Mesenchymal stem cell (in vitro differentiated cells and primary cell): ENCODE results near the gene SEMA4D.

Experiments
- DNase-seq: peaks from one replicate; pipeline ENCODE4 v3.0.0-alpha.2; 2013
- H2AFZ ChIP-seq: one replicate; pipeline ENCODE4 v1.6.1; 2013; ENCODE audit warnings: low read depth, mild to moderate bottlenecking, control low read depth, inconsistent platforms, low read length, moderate library complexity
- H2AK5ac ChIP-seq: 2 replicates; pipeline ENCODE4 v1.6.1; 2013; ENCODE audit warnings: low read length, moderate library complexity, mild to moderate bottlenecking, inconsistent platforms; ENCODE audit not compliant: severe bottlenecking
- H2BK120ac ChIP-seq: one replicate; pipeline ENCODE4 v1.6.1; 2013; ENCODE audit warnings: low read depth, mild to moderate bottlenecking, inconsistent platforms, low read length, moderate library complexity
- H2BK12ac ChIP-seq, 2 experiments: one replicate each; pipeline ENCODE4 v1.6.1; 2013; ENCODE audit warnings: inconsistent platforms in 2 of 2, low read length in 2 of 2, mild to moderate bottlenecking in 2 of 2, moderate library complexity in 2 of 2, control low read depth in 1 of 2
- H2BK15ac ChIP-seq: one replicate; pipeline ENCODE4 v1.6.1; 2013; ENCODE audit warnings: mild to moderate bottlenecking, low read depth, inconsistent platforms; ENCODE audit not compliant: poor library complexity, severe bottlenecking
- H2BK5ac ChIP-seq: 2 replicates; pipeline ENCODE4 v1.6.1; 2013; ENCODE audit warnings: low read depth, mild to moderate bottlenecking, low read length, control low read depth, inconsistent platforms; ENCODE audit not compliant: poor library complexity, severe bottlenecking
- H3K14ac ChIP-seq, 2 experiments: one replicate each; pipeline ENCODE4 v1.6.1; 2013; ENCODE audit warnings: inconsistent platforms in 2 of 2, low read length in 2 of 2, control low read depth in 1 of 2, mild to moderate bottlenecking in 1 of 2, moderate library complexity in 1 of 2
- H3K18ac ChIP-seq, 2 experiments: one replicate each; pipeline ENCODE4 v1.6.1; 2013; ENCODE audit warnings: inconsistent platforms in 2 of 2, low read length in 2 of 2, control low read depth in 1 of 2, low read depth in 1 of 2, mild to moderate bottlenecking in 1 of 2
- H3K23ac ChIP-seq, 2 experiments: one replicate each; pipeline ENCODE4 v1.6.1; 2013; ENCODE audit warnings: inconsistent platforms in 2 of 2, low read length in 2 of 2, mild to moderate bottlenecking in 2 of 2, moderate library complexity in 2 of 2, control low read depth in 1 of 2
- H3K27ac ChIP-seq: 2 replicates; pipeline ENCODE4 v1.5.1; 2013; ENCODE audit warnings: mild to moderate bottlenecking, moderate library complexity, low read length, control low read depth, inconsistent platforms; ENCODE audit not compliant: poor library complexity, severe bottlenecking
- H3K27me3 ChIP-seq, 2 experiments: 2 replicates each; pipeline versions ENCODE4 v1.6.1 to v1.7.0; 2013; ENCODE audit warnings: low read length in 2 of 2, mild to moderate bottlenecking in 2 of 2, moderate library complexity in 2 of 2, control low read depth in 1 of 2, inconsistent platforms in 1 of 2; ENCODE audit not compliant: control insufficient read depth in 1 of 2, insufficient read depth in 1 of 2
- H3K36me3 ChIP-seq, 2 experiments: 2 replicates each; pipeline versions ENCODE4 v1.6.1 to v1.7.0; 2013; ENCODE audit warnings: low read length in 2 of 2, control low read depth in 1 of 2, inconsistent platforms in 1 of 2, low read depth in 1 of 2, mild to moderate bottlenecking in 1 of 2; ENCODE audit not compliant: insufficient read depth in 2 of 2, control insufficient read depth in 1 of 2
- H3K4ac ChIP-seq, 2 experiments: one replicate each; pipeline ENCODE4 v1.6.1; 2013; ENCODE audit warnings: inconsistent platforms in 2 of 2, low read length in 2 of 2, mild to moderate bottlenecking in 2 of 2, moderate library complexity in 2 of 2, control low read depth in 1 of 2, low read depth in 1 of 2
- H3K4me1 ChIP-seq: 2 replicates; pipeline ENCODE4 v1.6.1; 2013; ENCODE audit warnings: low read depth, low read length, control low read depth; ENCODE audit not compliant: control insufficient read depth, insufficient read depth
- H3K4me2 ChIP-seq: 2 replicates; pipeline ENCODE4 v1.6.1; 2013; ENCODE audit warnings: low read length, mild to moderate bottlenecking, inconsistent platforms; ENCODE audit not compliant: poor library complexity, severe bottlenecking
- H3K4me3 ChIP-seq, 2 experiments: 2 replicates each; pipeline versions ENCODE4 v1.5.1 to v1.7.0; 2013; ENCODE audit warnings: low read length in 2 of 2, mild to moderate bottlenecking in 2 of 2, control low read depth in 1 of 2, low read depth in 1 of 2; ENCODE audit not compliant: insufficient read depth in 1 of 2
- H3K79me1 ChIP-seq: replicated peaks from 2 replicates; pipeline ENCODE4 v1.6.1; 2013; ENCODE audit warnings: mild to moderate bottlenecking, control low read depth, low read length, inconsistent platforms; ENCODE audit not compliant: poor library complexity, severe bottlenecking
- H3K9ac ChIP-seq: 2 replicates; pipeline ENCODE4 v1.7.0; 2013; ENCODE audit warnings: mild to moderate bottlenecking, low read length, moderate library complexity
- H3K9me3 ChIP-seq: 2 replicates; pipeline ENCODE4 v1.7.0; 2013; ENCODE audit warnings: mild to moderate bottlenecking, low read length; ENCODE audit not compliant: control insufficient read depth
- H4K8ac ChIP-seq: one replicate; pipeline ENCODE4 v1.6.1; 2013; ENCODE audit warnings: inconsistent platforms, mild to moderate bottlenecking, low read length, moderate library complexity
- H4K91ac ChIP-seq: one replicate; pipeline ENCODE4 v1.6.1; 2013; ENCODE audit warnings: mild to moderate bottlenecking, low read length, inconsistent platforms
- WGBS: methylation state at CpG from one replicate; pipeline ENCODE4 v1.1.7; 2013; ENCODE audit warnings: mixed read lengths; 5-methylcytosine and 5-hydroxymethylcytosine counted together

The SEMA4D gene

GRCh38 chr9:89436963-89437625 is 60.8 kb downstream of the SEMA4D start:
- Histone ChIP-seq H2AK5ac (no peak overlapping the region), H3K27me3 (peaks cover 0 to 5% of the 10 kb centered on the region in 2 experiments), H2AFZ (no peak overlapping the region), H4K8ac (no peak overlapping the region), H3K4me3 (no peak overlapping the region), H2BK15ac (no peak overlapping the region), H3K18ac (no peak overlapping the region), H3K4me2 (no peak overlapping the region), H2BK120ac (no peak overlapping the region), H2BK5ac (no peak overlapping the region), H3K27ac (no peak overlapping the region), H3K36me3 (peaks cover 0 to 45% of the 10 kb centered on the region in 2 experiments), H3K79me1 (peaks cover 44% of the 10 kb centered on the region), H3K14ac (no peak overlapping the region), H2BK12ac (no peak overlapping the region), H3K4ac (no peak overlapping the region), H3K9me3 (no peaks in the 10 kb centered on the region), H4K91ac (no peak overlapping the region), H3K9ac (no peak overlapping the region), H3K23ac (no peak overlapping the region), H3K4me1 (peaks cover 53% of the 10 kb centered on the region)
- WGBS: 85% methylated on average over 17 of the region's 17 CpGs
- DNase-seq: no peak

GRCh38 chr9:89436326-89436725 is 61.6 kb downstream of the SEMA4D start:
- Histone ChIP-seq H2BK15ac (no peak overlapping the region), H4K91ac (no peak overlapping the region), H2AFZ (no peak overlapping the region), H3K4me3 (no peak overlapping the region), H3K14ac (peak overlapping the region in 1 of 2 experiments; percentile 9), H3K4ac (no peak overlapping the region), H4K8ac (no peak overlapping the region), H2AK5ac (peak overlapping the region; percentile 38), H3K9me3 (no peaks in the 10 kb centered on the region), H2BK5ac (no peak overlapping the region), H3K9ac (no peak overlapping the region), H3K27ac (no peak overlapping the region), H2BK120ac (no peak overlapping the region), H3K4me1 (peaks cover 51% of the 10 kb centered on the region), H3K23ac (no peak overlapping the region), H3K36me3 (peaks cover 0 to 42% of the 10 kb centered on the region in 2 experiments), H3K27me3 (peaks cover 0 to 5% of the 10 kb centered on the region in 2 experiments), H3K79me1 (peaks cover 40% of the 10 kb centered on the region), H3K18ac (no peak overlapping the region), H3K4me2 (no peak overlapping the region), H2BK12ac (no peak overlapping the region)
- WGBS: 89% methylated on average over 13 of the region's 13 CpGs
- no peak for DNase-seq

- H2BK120ac ChIP-seq: no peak overlapping the region
- no peak overlapping the region for H4K8ac ChIP-seq
- H3K36me3 ChIP-seq: peaks cover 0 to 33% of the 10 kb centered on the region in 2 experiments
- H3K4me2 ChIP-seq: no peak overlapping the region
- H3K4ac ChIP-seq: no peak overlapping the region
- no peak overlapping the region for H3K4me3 ChIP-seq
- H3K9ac ChIP-seq: no peak overlapping the region
- H2BK5ac ChIP-seq: no peak overlapping the region
- H3K18ac ChIP-seq: no peak overlapping the region
- H3K4me1 ChIP-seq: peaks cover 51% of the 10 kb centered on the region
- peaks cover 36% of the 10 kb centered on the region for H3K79me1 ChIP-seq
- H3K9me3 ChIP-seq: no peaks in the 10 kb centered on the region
- H2AK5ac ChIP-seq: no peak overlapping the region
- no peak for DNase-seq
- H2BK12ac ChIP-seq: no peak overlapping the region
- H3K14ac ChIP-seq: no peak overlapping the region
- no peak overlapping the region for H2BK15ac ChIP-seq
- no peaks in the 10 kb centered on the region for H3K27me3 ChIP-seq
- H2AFZ ChIP-seq: no peak overlapping the region
- WGBS: 63% methylated on average over 11 of the region's 11 CpGs
- no peak overlapping the region for H4K91ac ChIP-seq
- no peak overlapping the region for H3K27ac ChIP-seq
- no peak overlapping the region for H3K23ac ChIP-seq
These were observed 62.7 kb downstream of the SEMA4D start for GRCh38 chr9:89435071-89435823.

GRCh38 chr9:89434636-89435035 is 63.3 kb downstream of the SEMA4D start:
- no peak overlapping the region for H3K27ac ChIP-seq
- H3K4me2 ChIP-seq: no peak overlapping the region
- no peak overlapping the region for H3K23ac ChIP-seq
- H2BK15ac ChIP-seq: no peak overlapping the region
- H3K4ac ChIP-seq: no peak overlapping the region
- H3K9me3 ChIP-seq: no peaks in the 10 kb centered on the region
- H4K8ac ChIP-seq: no peak overlapping the region
- peaks cover 30% of the 10 kb centered on the region for H3K79me1 ChIP-seq
- no peak overlapping the region for H3K4me3 ChIP-seq
- peaks cover 0 to 30% of the 10 kb centered on the region in 2 experiments for H3K36me3 ChIP-seq
- no peak for DNase-seq
- H2AFZ ChIP-seq: no peak overlapping the region
- H3K4me1 ChIP-seq: peaks cover 55% of the 10 kb centered on the region
- no peak overlapping the region for H3K9ac ChIP-seq
- no peak overlapping the region for H2BK12ac ChIP-seq
- H2AK5ac ChIP-seq: no peak overlapping the region
- no peak overlapping the region for H2BK120ac ChIP-seq
- no peaks in the 10 kb centered on the region for H3K27me3 ChIP-seq
- no peak overlapping the region for H4K91ac ChIP-seq
- H3K14ac ChIP-seq: no peak overlapping the region
- no peak overlapping the region for H2BK5ac ChIP-seq
- no peak overlapping the region for H3K18ac ChIP-seq
